ENCODE results near the gene DNMT3B.
"Not testable (repeated sequence)": the region's sequence is repeated elsewhere in the genome, so short reads cannot be mapped to it uniquely, and the experiment has no call there.

The DNMT3B gene

GRCh38 chr20:32763202-32764004 lies 1.2 kb downstream of the DNMT3B start:
- no peak for DNase-seq

DNA sequence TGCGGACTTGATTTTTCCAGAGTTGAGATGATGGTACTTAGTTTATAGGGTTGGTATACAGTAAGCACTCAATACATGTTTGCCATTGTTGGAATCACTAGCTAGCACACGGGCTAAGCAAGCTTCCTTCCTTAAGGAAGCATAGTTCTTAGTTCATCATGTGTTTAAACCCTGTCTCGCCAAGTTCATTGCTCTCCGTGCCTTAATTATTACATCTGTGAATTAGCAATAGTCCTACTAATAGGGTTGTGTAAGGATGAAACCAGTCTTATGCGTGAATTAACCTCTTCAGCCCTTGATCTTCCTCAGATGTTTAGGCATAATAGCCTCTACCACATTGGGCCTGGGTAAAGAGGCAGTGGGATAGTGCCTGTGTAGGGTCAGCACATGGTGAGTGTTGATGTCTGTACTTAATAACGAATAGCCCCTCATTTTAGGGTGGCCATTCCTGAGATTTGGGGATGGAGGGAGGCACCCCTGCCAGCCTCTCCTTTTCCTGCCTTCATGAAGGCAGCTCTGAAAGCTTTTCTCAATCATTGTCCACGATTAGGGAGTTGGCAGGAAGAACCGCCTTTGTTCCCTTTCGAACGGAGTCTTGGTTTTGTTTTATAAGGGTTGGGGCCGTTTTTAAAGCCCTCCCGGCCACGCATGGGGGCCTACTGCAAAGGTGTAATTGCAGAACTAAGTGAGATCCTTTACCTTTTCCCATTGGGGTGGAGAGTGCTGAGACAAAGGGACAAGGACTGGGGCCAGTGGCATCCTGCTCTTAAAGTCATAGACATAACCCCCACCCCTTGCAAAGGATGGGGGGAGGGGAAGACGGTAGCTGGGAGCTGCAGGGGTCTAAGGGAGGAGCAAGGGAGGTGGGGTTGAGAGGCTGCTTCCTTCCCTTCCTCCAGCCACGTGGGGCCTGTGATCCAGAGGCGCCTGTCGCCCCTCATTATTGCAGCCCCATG lies 2.1 kb downstream of the DNMT3B start:
- DNase-seq, result no peak

- DNase-seq, result not testable (repeated sequence)
Measured at GRCh38 chr20:32765230-32765875, 3.2 kb downstream of the DNMT3B start.

- no peak for DNase-seq
Measured at GRCh38 chr20:32767418-32768198, 5.4 kb downstream of the DNMT3B start.

DNA sequence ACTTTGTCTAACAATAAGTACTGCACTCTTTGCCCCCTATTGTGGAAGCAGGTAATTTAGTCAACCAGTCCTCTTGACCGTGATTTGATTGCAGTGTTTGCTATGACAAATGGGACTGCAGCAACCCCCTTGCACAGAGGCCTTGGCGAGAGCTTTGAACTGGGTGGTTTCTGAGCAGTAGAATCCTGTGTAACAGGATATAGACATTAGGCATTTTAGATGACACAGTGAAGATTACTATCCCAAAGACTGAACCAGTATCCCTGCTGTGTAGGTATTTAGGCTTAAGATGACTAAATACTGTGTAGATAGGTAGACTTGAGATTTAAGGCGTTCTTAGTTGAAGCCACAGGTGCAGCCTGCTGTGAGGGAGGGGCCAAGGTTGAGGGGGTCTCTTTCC lies 9.9 kb downstream of the DNMT3B start:
- DNase-seq, result no peak

- DNase-seq, result no peak
Measured at GRCh38 chr20:32773223-32773622, 11.0 kb downstream of the DNMT3B start.

DNA sequence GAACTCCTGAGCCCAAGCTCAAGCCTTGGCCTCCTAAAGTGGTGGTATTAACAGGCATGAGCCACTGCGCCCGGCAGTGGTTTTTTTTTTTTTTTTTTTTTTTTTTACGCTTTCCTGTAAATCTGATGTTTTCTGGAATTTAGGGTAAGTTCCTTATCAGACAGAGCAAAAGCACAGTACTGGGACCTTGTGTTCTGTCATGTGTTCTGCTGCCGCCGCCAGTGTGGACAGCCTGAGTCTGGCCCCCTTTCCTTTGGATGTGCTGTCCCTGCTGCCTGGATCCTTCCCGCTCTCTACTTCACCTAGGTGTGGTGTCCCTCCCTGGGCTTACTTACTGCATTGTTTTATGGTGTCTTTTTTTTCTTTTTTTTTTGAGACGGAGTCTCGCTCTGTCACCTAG lies 11.7 kb downstream of the DNMT3B start:
- no peak for DNase-seq

GRCh38 chr20:32775336-32775991 lies 13.3 kb downstream of the DNMT3B start:
- no peak for DNase-seq

GRCh38 chr20:32777177-32777956 lies 15.2 kb downstream of the DNMT3B start:
- no peak for DNase-seq

GRCh38 chr20:32779500-32780211 lies 17.5 kb downstream of the DNMT3B start:
- DNase-seq, result no peak

DNA sequence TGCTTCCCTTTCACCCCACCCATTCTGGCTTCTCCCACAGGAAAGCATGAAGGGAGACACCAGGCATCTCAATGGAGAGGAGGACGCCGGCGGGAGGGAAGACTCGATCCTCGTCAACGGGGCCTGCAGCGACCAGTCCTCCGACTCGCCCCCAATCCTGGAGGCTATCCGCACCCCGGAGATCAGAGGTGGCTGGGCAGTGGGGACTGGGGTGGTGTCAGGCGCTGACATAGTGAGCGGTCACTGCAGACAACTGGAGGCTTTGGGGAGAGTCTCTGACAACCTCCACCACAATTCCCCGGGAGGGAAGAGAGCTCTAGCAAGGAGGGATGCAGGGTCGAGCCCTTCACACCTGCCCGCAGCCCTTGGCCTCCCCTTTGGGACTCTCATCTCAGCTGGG lies 18.1 kb downstream of the DNMT3B start:
- no peak for DNase-seq

GRCh38 chr20:32780749-32781655 lies 18.8 kb downstream of the DNMT3B start:
- DNase-seq, result no peak

- no peak for DNase-seq
Measured at GRCh38 chr20:32784369-32785080, 22.3 kb downstream of the DNMT3B start.

DNA sequence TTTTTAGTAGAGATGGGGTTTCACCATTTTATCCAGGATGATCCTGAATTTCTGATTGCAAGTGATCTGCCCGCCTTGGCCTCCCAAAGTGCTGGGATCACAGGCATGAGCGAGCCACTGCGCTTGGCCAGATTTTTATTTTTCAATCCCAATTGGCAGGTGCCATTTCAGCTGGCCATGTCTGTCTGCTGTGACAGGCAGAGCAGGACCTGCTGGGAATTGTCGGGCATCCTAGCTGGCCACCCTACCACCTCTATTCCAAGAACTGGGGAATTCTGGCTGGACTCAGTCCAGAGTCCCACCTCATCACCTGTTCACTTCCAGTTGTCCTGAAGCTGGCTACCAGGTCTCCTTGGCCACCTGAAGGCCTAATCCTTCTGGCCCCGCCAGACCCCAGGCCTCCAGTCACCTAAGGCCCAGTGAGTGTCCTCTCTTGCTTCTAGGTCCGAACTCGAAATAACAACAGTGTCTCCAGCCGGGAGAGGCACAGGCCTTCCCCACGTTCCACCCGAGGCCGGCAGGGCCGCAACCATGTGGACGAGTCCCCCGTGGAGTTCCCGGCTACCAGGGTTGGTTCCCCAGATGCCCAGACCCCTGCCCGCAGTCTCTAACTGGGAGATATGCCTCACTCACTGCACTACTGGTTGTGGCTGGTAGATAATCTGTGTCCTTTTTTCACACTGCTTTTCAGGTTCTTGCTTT lies 24.0 kb downstream of the DNMT3B start:
- DNase-seq, result no peak

DNA sequence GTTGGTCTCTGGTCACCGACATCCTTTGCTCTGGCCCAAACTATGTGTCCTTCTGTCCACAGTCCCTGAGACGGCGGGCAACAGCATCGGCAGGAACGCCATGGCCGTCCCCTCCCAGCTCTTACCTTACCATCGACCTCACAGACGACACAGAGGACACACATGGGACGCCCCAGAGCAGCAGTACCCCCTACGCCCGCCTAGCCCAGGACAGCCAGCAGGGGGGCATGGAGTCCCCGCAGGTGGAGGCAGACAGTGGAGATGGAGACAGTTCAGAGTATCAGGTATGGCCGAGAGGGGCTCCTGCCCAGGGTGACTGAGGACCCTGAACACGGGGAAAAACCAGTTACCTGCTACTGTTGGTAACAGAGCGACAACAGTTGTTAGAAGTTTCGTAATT lies 25.0 kb downstream of the DNMT3B start:
- no peak for DNase-seq

DNA sequence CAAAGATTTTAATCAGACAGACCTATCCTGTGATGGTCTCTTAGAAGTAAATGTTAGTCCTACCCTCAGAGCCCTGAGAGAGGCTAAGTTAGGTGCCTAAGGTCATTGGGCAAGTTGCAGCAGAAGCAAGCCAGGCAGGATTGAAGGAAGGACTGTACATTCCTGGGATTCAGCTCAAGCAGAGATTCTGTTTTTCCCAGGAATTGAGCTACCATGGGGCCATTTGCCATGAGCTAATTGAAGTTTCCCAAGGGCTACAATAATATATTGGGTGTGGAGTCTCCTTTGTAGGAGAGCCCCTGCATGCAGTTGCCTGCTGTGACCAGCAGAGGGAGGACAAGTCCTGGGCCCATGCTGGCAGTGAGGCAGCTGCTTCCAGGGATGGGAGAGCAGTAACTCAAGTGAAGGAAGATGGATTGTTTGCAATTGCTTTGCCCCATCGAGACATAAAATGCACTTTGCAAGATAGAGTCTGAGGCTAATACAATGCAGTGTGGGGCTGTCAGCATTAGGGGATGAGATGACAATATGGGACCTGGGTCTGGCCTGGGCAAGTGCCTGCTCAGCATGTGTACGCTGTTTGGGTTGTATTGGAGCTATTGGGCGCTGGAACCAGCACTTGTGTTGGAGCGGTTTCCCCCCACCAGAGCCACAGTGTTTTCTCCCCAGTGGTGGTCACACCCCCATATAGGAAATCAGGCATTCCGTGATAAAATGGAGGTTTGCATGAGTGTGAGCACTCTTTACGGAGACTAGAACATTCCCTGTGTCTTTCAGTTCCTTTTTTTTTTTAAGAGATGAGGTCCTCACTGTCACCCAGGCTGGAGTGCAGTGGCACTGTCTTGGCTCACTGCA lies 27.9 kb downstream of the DNMT3B start:
- DNase-seq, result peak; percentile 59

DNA sequence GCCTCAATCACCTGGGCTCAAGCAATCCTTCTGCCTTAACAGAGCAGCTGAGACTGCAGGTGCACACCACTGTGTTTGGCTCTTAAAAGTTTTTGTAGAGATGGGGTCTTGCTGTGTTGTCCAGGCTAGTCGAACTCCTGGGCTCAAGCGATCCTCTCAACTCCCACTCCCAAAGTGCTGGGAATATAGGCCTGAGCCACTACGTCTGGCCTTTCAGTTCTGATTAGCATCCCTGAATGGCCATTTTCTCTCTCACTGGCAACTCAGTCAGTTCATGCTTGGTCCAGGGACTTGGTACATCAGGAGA lies 28.5 kb downstream of the DNMT3B start:
- DNase-seq, result no peak

Data from stimulated activated naive CD4-positive, alpha-beta T cell treated with Interleukin-2 at 50 U/mL for 16 hours (primary cell).